Stomach (tissue), 9 donors: ENCODE data around the gene GNAT2. TPM values are rescaled to one million over a fixed set of nuclear protein-coding genes. Genes with fewer than 3 reads are reported as not detected.

ENCODE experiments used
- DNase-seq, 2 donors: peaks; one replicate each; pipeline versions ENCODE4 v3.0.0 to v3.0.0-alpha.2; 2013 to 2019
- H3K27ac ChIP-seq, 5 donors: fragments of 200-600 bp in 4 of 5; sonication (generic) in 4 of 5; one replicate each; pipeline ENCODE4 v1.5.1; 2013 to 2019; ENCODE audit warnings: mild to moderate bottlenecking in 1 of 5, moderate library complexity in 1 of 5
- H3K27me3 ChIP-seq, 3 donors: fragments of 200-600 bp; sonication (generic); one replicate each; pipeline ENCODE4 v1.5.1; 2017 to 2019; ENCODE audit warnings: mixed run types in 1 of 3
- H3K36me3 ChIP-seq, 4 donors: fragments of 200-600 bp; sonication (generic); 1 replicate in 3 of 4; 2 replicates in 1 of 4; pipeline ENCODE4 v1.5.1; 2016 to 2019
- H3K4me1 ChIP-seq, 4 donors: fragments of 200-600 bp; sonication (generic); one replicate each; pipeline ENCODE4 v1.5.1; 2016 to 2019
- H3K4me3 ChIP-seq, 4 donors: fragments of 200-600 bp; sonication (generic) in 3 of 4; one replicate each; pipeline ENCODE4 v1.5.1; 2016 to 2019; ENCODE audit warnings: mild to moderate bottlenecking in 1 of 4
- H3K9me3 ChIP-seq, 4 donors: fragments of 200-600 bp; sonication (generic); one replicate each; pipeline ENCODE4 v1.5.1; 2016 to 2019
- CTCF ChIP-seq, 7 experiments: fragments of 450-650 bp in 4 of 7; fragments of 200-600 bp in 3 of 7; sonication (generic) in 3 of 7; IDR thresholded peaks; one replicate each; pipeline ENCODE4 v1.5.1; 2016 to 2019; ENCODE audit warnings: antibody characterized with exemption in 7 of 7, control low read depth in 2 of 7, mild to moderate bottlenecking in 1 of 7
- EP300 ChIP-seq: sonication (generic); formaldehyde crosslinking; IDR thresholded peaks from one replicate; pipeline ENCODE4 v1.6.1; 2017; ENCODE audit warnings: antibody characterized with exemption
- POLR2A ChIP-seq, 4 donors: fragments of 450-650 bp; IDR thresholded peaks; one replicate each; pipeline ENCODE4 v1.6.1; 2016; ENCODE audit warnings: antibody characterized with exemption in 4 of 4, control low read depth in 2 of 4, mild to moderate bottlenecking in 1 of 4, moderate library complexity in 1 of 4
- POLR2AphosphoS5 ChIP-seq, 3 donors: sonication (generic); formaldehyde crosslinking; IDR thresholded peaks; one replicate each; pipeline ENCODE4 v1.6.1; 2016; ENCODE audit warnings: antibody characterized with exemption in 3 of 3
- WGBS, 5 donors: extraction: QIAGEN DNeasy Blood & Tissue Kit in 3 of 5; methylation state at CpG; one replicate each; pipeline versions ENCODE4 v1.1.5 to v1.1.7; 2013 to 2018; 5-methylcytosine and 5-hydroxymethylcytosine counted together
- intact Hi-C: fragments of 100-400 bp; cut with DNase I; formaldehyde crosslinking; loops from one replicate; pipeline ENCODE4 v1.15.1; 2023; ENCODE audit warnings: low total_unique reads
- polyA plus RNA-seq, 3 donors: library from polyadenylated mRNA; stranded (reverse); fragments of 200-250 nt; gene quantifications; one replicate each; pipeline ENCODE4 v1.2.3, GENCODE V29; 2013
- total RNA-seq, 5 donors: library from RNA; depleted of rRNA; stranded (reverse); fragments of >200 nt; gene quantifications; one replicate each; pipeline versions ENCODE4 v1.1.0 to v1.2.3, GENCODE V29; 2014 to 2016
- donor health status: healthy with polysubstance abuse.
- donor health status: Bipolar disorder and iron deficiency.
- donor health status: healthy.

Gene GNAT2
- total and polyA plus RNA-seq, 8 donors, result 0.43 TPM; not detected in 7

GRCh38 chr1:109609881-109610280 lies 9.5 kb downstream of the GNAT2 start:
- no peaks in the 10 kb centered on the region for H3K36me3 ChIP-seq
- TF ChIP-seq POLR2AphosphoS5 (IDR thresholded peaks at IDR 0.05), result no peak
- peaks cover 0 to 21% (median 0%) of the 10 kb centered on the region in 4 donors for H3K4me1 ChIP-seq
- no peak overlapping the region for H3K27ac ChIP-seq
- WGBS, 5 donors, result 89 to 99% (median 94%) methylated on average over 3 of the region's 3 CpGs
- no peak for DNase-seq
- intact Hi-C loops, result no loop called here
- H3K9me3 ChIP-seq, result no peaks in the 10 kb centered on the region
- H3K4me3 ChIP-seq, result no peak overlapping the region
- H3K27me3 ChIP-seq, result no peaks in the 10 kb centered on the region

- Histone ChIP-seq H3K27ac (no peak overlapping the region), H3K27me3 (no peaks in the 10 kb centered on the region), H3K36me3 (no peaks in the 10 kb centered on the region), H3K4me3 (no peak overlapping the region), H3K4me1 (no peaks in the 10 kb centered on the region), H3K9me3 (no peaks in the 10 kb centered on the region)
- intact Hi-C loops, result no loop called here
- WGBS, 5 donors, result 93 to 100% (median 100%) methylated on average over 1 of the region's 1 CpG
- no peak for TF ChIP-seq CTCF (IDR thresholded peaks at IDR 0.05)
- TF ChIP-seq EP300, result no peak
- TF ChIP-seq POLR2AphosphoS5 (IDR thresholded peaks at IDR 0.05), result no peak
- TF ChIP-seq POLR2A (IDR thresholded peaks at IDR 0.05), result no peak
- no peak for DNase-seq
These were observed 14.0 kb downstream of the GNAT2 start for GRCh38 chr1:109605381-109605780.

- DNase-seq, result no peak
- H3K36me3 ChIP-seq, result peaks cover 0 to 9% (median 7%) of the 10 kb centered on the region in 4 donors
- H3K4me3 ChIP-seq, result no peak overlapping the region
- intact Hi-C loops, result no loop called here
- no peaks in the 10 kb centered on the region for H3K9me3 ChIP-seq
- H3K27ac ChIP-seq, result no peak overlapping the region
- no peaks in the 10 kb centered on the region for H3K27me3 ChIP-seq
- WGBS, 5 donors, result 94 to 97% (median 96%) methylated on average over 3 of the region's 3 CpGs
- TF ChIP-seq CTCF (IDR thresholded peaks at IDR 0.05) (no peak), EP300 (no peak), POLR2AphosphoS5 (IDR thresholded peaks at IDR 0.05) (no peak), POLR2A (IDR thresholded peaks at IDR 0.05) (no peak)
- H3K4me1 ChIP-seq, result no peaks in the 10 kb centered on the region
These were observed 16.2 kb downstream of the GNAT2 start for GRCh38 chr1:109603229-109603628.

GRCh38 chr1:109598655-109599054 lies 20.8 kb downstream of the GNAT2 start:
- TF ChIP-seq POLR2AphosphoS5 (IDR thresholded peaks at IDR 0.05) (no peak), EP300 (no peak), POLR2A (IDR thresholded peaks at IDR 0.05) (no peak), CTCF (IDR thresholded peaks at IDR 0.05) (no peak)
- no peaks in the 10 kb centered on the region for H3K9me3 ChIP-seq
- WGBS, 5 donors, result 86 to 92% (median 88%) methylated on average over 5 of the region's 5 CpGs
- H3K4me3 ChIP-seq, result no peak overlapping the region
- H3K4me1 ChIP-seq, result no peaks in the 10 kb centered on the region
- H3K27me3 ChIP-seq, result no peaks in the 10 kb centered on the region
- DNase-seq, result peak in 1 of 2 donors; percentile 16
- intact Hi-C loops, result no loop called here
- no peak overlapping the region for H3K27ac ChIP-seq
- H3K36me3 ChIP-seq, result peaks cover 0 to 43% (median 26%) of the 10 kb centered on the region in 4 donors

GRCh38 chr1:109598156-109598555 lies 21.3 kb downstream of the GNAT2 start:
- Histone ChIP-seq H3K27me3 (no peaks in the 10 kb centered on the region), H3K9me3 (no peaks in the 10 kb centered on the region), H3K4me1 (no peaks in the 10 kb centered on the region), H3K4me3 (no peak overlapping the region), H3K36me3 (peaks cover 0 to 48% (median 31%) of the 10 kb centered on the region in 4 donors), H3K27ac (no peak overlapping the region)
- no peak for DNase-seq
- WGBS, 5 donors, result 83 to 92% (median 89%) methylated on average over 1 of the region's 1 CpG
- intact Hi-C loops, result no loop called here
- no peak for TF ChIP-seq POLR2A (IDR thresholded peaks at IDR 0.05)
- no peak for TF ChIP-seq CTCF (IDR thresholded peaks at IDR 0.05)
- TF ChIP-seq POLR2AphosphoS5 (IDR thresholded peaks at IDR 0.05), result no peak
- no peak for TF ChIP-seq EP300
